NB4 (cell line): ENCODE data around the gene BRD1.
A peak's percentile ranks its signal among the peaks of the same experiment; 100 is the strongest.

ENCODE experiments used
- DNase-seq: peaks from one replicate; pipeline ENCODE4 v3.0.0; 2010; ENCODE audit warnings: low read depth
- H3K4me3 ChIP-seq: one replicate; pipeline ENCODE4 v1.5.1; 2011; ENCODE audit warnings: mild to moderate bottlenecking, low read depth, low read length, moderate library complexity
- CTCF ChIP-seq: IDR thresholded peaks from one replicate; pipeline ENCODE4 v1.5.1; 2012; ENCODE audit warnings: low read depth, low read length
- MAX ChIP-seq: IDR thresholded peaks from 2 replicates; pipeline ENCODE4 v1.6.1; 2011; ENCODE audit warnings: low read depth, low read length
- MYC ChIP-seq: IDR thresholded peaks from 2 replicates; pipeline ENCODE4 v1.6.1; 2011; ENCODE audit warnings: low read depth, low read length
- POLR2A ChIP-seq: IDR thresholded peaks from 2 replicates; pipeline ENCODE4 v1.6.1; 2011; ENCODE audit warnings: mild to moderate bottlenecking; ENCODE audit not compliant: insufficient read length; ENCODE audit errors: extremely low read depth

The BRD1 gene

GRCh38 chr22:49727191-49727880 is 100.3 kb downstream of the BRD1 start:
- H3K4me3 ChIP-seq: no peak overlapping the region
- DNase-seq: no peak
- TF ChIP-seq CTCF (no peak), MYC (no peak), POLR2A (no peak), MAX (no peak)

- TF ChIP-seq POLR2A (no peak), MYC (no peak), MAX (no peak), CTCF (no peak)
- no peak for DNase-seq
- H3K4me3 ChIP-seq: no peak overlapping the region
Measured at GRCh38 chr22:49726701-49727101, 101.0 kb downstream of the BRD1 start.

GRCh38 chr22:49726022-49726681 is 101.5 kb downstream of the BRD1 start:
- no peak for DNase-seq
- TF ChIP-seq POLR2A (no peak), MAX (no peak), CTCF (no peak), MYC (no peak)
- H3K4me3 ChIP-seq: no peak overlapping the region

- no peak overlapping the region for H3K4me3 ChIP-seq
- DNase-seq: no peak
- TF ChIP-seq MAX: no peak
- no peak for TF ChIP-seq POLR2A
- TF ChIP-seq CTCF: no peak
- TF ChIP-seq MYC: no peak
Measured at GRCh38 chr22:49725516-49725915, 102.2 kb downstream of the BRD1 start.

- TF ChIP-seq CTCF (peak; percentile 66), MYC (no peak), POLR2A (no peak), MAX (no peak)
- H3K4me3 ChIP-seq: no peak overlapping the region
- DNase-seq: peak; percentile 68
Measured at GRCh38 chr22:49724893-49725489, 102.7 kb downstream of the BRD1 start.
